Natural killer cell (primary cell): Measurements from ENCODE around the gene RGS14. TPM values are rescaled to one million over a fixed set of nuclear protein-coding genes. Genes with fewer than 3 reads are reported as not detected.

Experiments used
- ATAC-seq, 3 donors: fragments of 150-1000 bp in 2 of 3; fragments of 200-7000 bp in 1 of 3; cut with Tn5 transposase; 1 replicate in 1 of 3; 2 replicates in 2 of 3; pipeline ENCODE4 v1.10.0; 2021; ENCODE audit warnings: mild to moderate bottlenecking in 2 of 3, moderate library complexity in 2 of 3
- DNase-seq, 2 donors: peaks; one replicate each; pipeline versions ENCODE4 v3.0.0 to v3.0.0-alpha.2; 2013 to 2021; ENCODE audit warnings: mixed read lengths in 1 of 2
- H3K27ac ChIP-seq: one replicate; pipeline ENCODE4 v1.5.1; 2013; ENCODE audit warnings: mild to moderate bottlenecking, low read length
- H3K27me3 ChIP-seq: one replicate; pipeline ENCODE4 v1.6.1; 2013; ENCODE audit warnings: low read length; ENCODE audit not compliant: control insufficient read depth, insufficient read depth
- H3K36me3 ChIP-seq: one replicate; pipeline ENCODE4 v1.6.1; 2013; ENCODE audit warnings: low read length; ENCODE audit not compliant: control insufficient read depth, insufficient read depth
- H3K4me1 ChIP-seq: one replicate; pipeline ENCODE4 v1.6.1; 2013; ENCODE audit warnings: low read length; ENCODE audit not compliant: control insufficient read depth, insufficient read depth
- H3K4me3 ChIP-seq: one replicate; pipeline ENCODE4 v1.5.1; 2013; ENCODE audit warnings: low read length
- H3K9me3 ChIP-seq: one replicate; pipeline ENCODE4 v1.6.1; 2013; ENCODE audit warnings: low read length; ENCODE audit not compliant: control insufficient read depth, insufficient read depth
- H3K27ac Mint-ChIP-seq, 2 donors: one replicate each; pipeline ENCODE4 v1.8.0; 2022; ENCODE audit warnings: mild to moderate bottlenecking in 2 of 2, mixed read lengths in 2 of 2, moderate library complexity in 1 of 2
- H3K27me3 Mint-ChIP-seq, 2 donors: one replicate each; pipeline ENCODE4 v1.8.0; 2022; ENCODE audit warnings: low read depth in 2 of 2, mixed read lengths in 2 of 2
- H3K36me3 Mint-ChIP-seq: one replicate; pipeline ENCODE4 v1.8.0; 2022; ENCODE audit warnings: mixed read lengths
- H3K4me1 Mint-ChIP-seq, 2 donors: one replicate each; pipeline ENCODE4 v1.8.0; 2022; ENCODE audit warnings: mixed read lengths in 2 of 2
- H3K4me3 Mint-ChIP-seq: one replicate; pipeline ENCODE4 v1.8.0; 2022; ENCODE audit warnings: mild to moderate bottlenecking, moderate library complexity, mixed read lengths
- H3K9me3 Mint-ChIP-seq, 2 donors: one replicate each; pipeline ENCODE4 v1.8.0; 2022; ENCODE audit warnings: mixed read lengths in 2 of 2
- CTCF ChIP-seq: fragments of 200-600 bp; IDR thresholded peaks from one replicate; pipeline ENCODE4 v1.8.0; 2022; ENCODE audit warnings: antibody characterized with exemption
- WGBS: methylation state at CpG from one replicate; pipeline ENCODE4 v1.1.7; 2013; ENCODE audit warnings: missing lambda C conversion rate; ENCODE audit not compliant: insufficient coverage; 5-methylcytosine and 5-hydroxymethylcytosine counted together
- intact Hi-C: fragments of 100-400 bp; cut with micrococcal nuclease; formaldehyde crosslinking; loops from one replicate; pipeline ENCODE4 v1.14.2; 2022
- total RNA-seq, 4 donors: library from RNA; stranded (reverse); fragments of 120-200 nt in 1 of 4; gene quantifications; one replicate each; pipeline versions ENCODE4 v1.2.3 to v1.2.4, GENCODE V29; 2013 to 2022

RGS14 gene
- total RNA-seq, 3 donors from 2014 or later (not counting 1 experiment from before 2014, with no cell fraction given): 57.3 to 87.0 (median 66.1) TPM

GRCh38 chr5:177314376-177315342, 43.1 kb upstream of the RGS14 start:
- Mint-ChIP-seq H3K27me3 (no peaks in the 10 kb centered on the region), H3K27ac (no peak overlapping the region), H3K36me3 (no peaks in the 10 kb centered on the region), H3K4me3 (no peak overlapping the region), H3K9me3 (no peaks in the 10 kb centered on the region), H3K4me1 (peaks cover 26 to 35% of the 10 kb centered on the region in 2 donors)
- H3K27ac ChIP-seq: no peak overlapping the region
- H3K27me3 ChIP-seq: no peaks in the 10 kb centered on the region
- DNase-seq (no peak), ATAC-seq (no peak)
- intact Hi-C loops: loop anchor here (5.0 kb wide), 2 partner anchors 43 to 138 kb away; partner anchors contain the start of gene RGS14
- no peak for TF ChIP-seq CTCF
- H3K4me1 ChIP-seq: peaks cover 41% of the 10 kb centered on the region
- 95% methylated on average over 17 of the region's 18 CpGs for WGBS
- no peak overlapping the region for H3K4me3 ChIP-seq
- H3K9me3 ChIP-seq: no peaks in the 10 kb centered on the region
- H3K36me3 ChIP-seq: no peaks in the 10 kb centered on the region

- H3K4me3 Mint-ChIP-seq: no peak overlapping the region
- Histone ChIP-seq H3K4me1 (peaks cover 41% of the 10 kb centered on the region), H3K9me3 (no peaks in the 10 kb centered on the region), H3K27ac (no peak overlapping the region), H3K27me3 (no peaks in the 10 kb centered on the region), H3K36me3 (no peaks in the 10 kb centered on the region), H3K4me3 (no peak overlapping the region)
- intact Hi-C loops: loop anchor here (5.0 kb wide), 1 partner anchor 137 kb away; no protein-coding TSS in a partner anchor
- DNase-seq: no peak
- H3K4me1 Mint-ChIP-seq: peaks cover 21 to 30% of the 10 kb centered on the region in 2 donors
- no peaks in the 10 kb centered on the region for H3K27me3 Mint-ChIP-seq
- H3K36me3 Mint-ChIP-seq: no peaks in the 10 kb centered on the region
- no peaks in the 10 kb centered on the region for H3K9me3 Mint-ChIP-seq
- no peak for ATAC-seq
- 96% methylated on average over 7 of the region's 7 CpGs for WGBS
- no peak overlapping the region for H3K27ac Mint-ChIP-seq
- no peak for TF ChIP-seq CTCF
Measured at GRCh38 chr5:177315411-177315810, 42.3 kb upstream of the RGS14 start.

DNA sequence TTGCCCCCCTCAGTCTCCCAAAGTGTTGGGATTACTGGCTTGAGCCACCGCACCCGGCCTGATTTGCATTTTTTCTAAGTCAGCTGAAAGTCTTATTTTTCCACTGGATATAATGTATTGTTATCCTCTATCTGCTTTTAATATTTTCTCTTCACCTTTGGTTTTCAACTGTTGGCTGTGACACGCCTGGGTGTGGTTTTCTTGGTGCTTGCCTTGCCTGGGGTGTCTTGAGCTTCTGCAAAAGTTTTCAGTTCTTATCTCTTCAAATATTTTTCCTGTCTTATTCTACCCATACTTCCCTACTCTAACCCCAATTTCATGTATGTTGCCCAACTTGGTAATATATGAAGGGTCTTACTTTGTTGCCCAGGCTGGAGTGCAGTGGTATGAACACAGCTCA, 41.7 kb upstream of the RGS14 start:
- H3K27me3 Mint-ChIP-seq: no peaks in the 10 kb centered on the region
- no peaks in the 10 kb centered on the region for H3K36me3 Mint-ChIP-seq
- Histone ChIP-seq H3K4me3 (no peak overlapping the region), H3K4me1 (peaks cover 40% of the 10 kb centered on the region), H3K36me3 (peaks cover 1% of the 10 kb centered on the region), H3K27me3 (no peaks in the 10 kb centered on the region), H3K27ac (no peak overlapping the region), H3K9me3 (no peaks in the 10 kb centered on the region)
- intact Hi-C loops: loop anchor here (5.0 kb wide), 1 partner anchor 136 kb away; no protein-coding TSS in a partner anchor
- TF ChIP-seq CTCF: no peak
- H3K9me3 Mint-ChIP-seq: no peaks in the 10 kb centered on the region
- DNase-seq: no peak
- H3K4me1 Mint-ChIP-seq: peaks cover 16 to 25% of the 10 kb centered on the region in 2 donors
- WGBS: no CpG with 5 or more reads among the region's 3 CpGs
- no peak for ATAC-seq
- no peak overlapping the region for H3K4me3 Mint-ChIP-seq
- H3K27ac Mint-ChIP-seq: no peak overlapping the region
